ENCODE results near the gene SLC4A8. TPM values are rescaled to one million over a fixed set of nuclear protein-coding genes. Genes with fewer than 3 reads are reported as not detected.

SLC4A8 gene
- total and polyA plus RNA-seq, 11 donors, result 0.07 to 3.6 (median 0.51) TPM

DNA sequence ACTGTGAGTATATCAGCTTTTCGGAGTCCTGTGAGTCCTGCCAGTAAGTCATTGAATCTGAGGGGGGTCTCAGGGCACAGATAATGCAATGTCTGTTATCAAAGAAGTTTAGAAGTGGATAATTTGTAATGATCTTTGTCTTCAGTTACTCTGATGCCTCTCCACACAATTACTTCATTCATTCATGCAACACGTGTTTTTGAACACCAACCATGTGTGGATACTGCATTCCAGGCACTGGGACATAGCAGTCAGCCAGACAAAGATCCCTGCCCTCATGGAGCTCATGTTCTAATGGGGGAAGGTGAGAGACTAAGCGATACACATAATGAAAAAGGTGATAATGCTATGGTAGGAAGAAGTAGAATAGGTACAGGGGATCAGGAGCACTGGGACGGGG lies 105.6 kb downstream of the SLC4A8 start:
- intact Hi-C loops (cut with DNase I), result loop anchor here in 8 of 10 donors (2.0 to 10.0 kb wide), 8 partner anchors 103 to 345 kb away; partner anchors contain the start of gene SLC4A8 (in 4 of the 8)
- no peak overlapping the region for H3K4me3 ChIP-seq
- H3K9me3 ChIP-seq, result no peaks in the 10 kb centered on the region
- DNase-seq (no peak), ATAC-seq (no peak)
- H3K36me3 ChIP-seq, result no peaks in the 10 kb centered on the region
- TF ChIP-seq, protein P1, sequence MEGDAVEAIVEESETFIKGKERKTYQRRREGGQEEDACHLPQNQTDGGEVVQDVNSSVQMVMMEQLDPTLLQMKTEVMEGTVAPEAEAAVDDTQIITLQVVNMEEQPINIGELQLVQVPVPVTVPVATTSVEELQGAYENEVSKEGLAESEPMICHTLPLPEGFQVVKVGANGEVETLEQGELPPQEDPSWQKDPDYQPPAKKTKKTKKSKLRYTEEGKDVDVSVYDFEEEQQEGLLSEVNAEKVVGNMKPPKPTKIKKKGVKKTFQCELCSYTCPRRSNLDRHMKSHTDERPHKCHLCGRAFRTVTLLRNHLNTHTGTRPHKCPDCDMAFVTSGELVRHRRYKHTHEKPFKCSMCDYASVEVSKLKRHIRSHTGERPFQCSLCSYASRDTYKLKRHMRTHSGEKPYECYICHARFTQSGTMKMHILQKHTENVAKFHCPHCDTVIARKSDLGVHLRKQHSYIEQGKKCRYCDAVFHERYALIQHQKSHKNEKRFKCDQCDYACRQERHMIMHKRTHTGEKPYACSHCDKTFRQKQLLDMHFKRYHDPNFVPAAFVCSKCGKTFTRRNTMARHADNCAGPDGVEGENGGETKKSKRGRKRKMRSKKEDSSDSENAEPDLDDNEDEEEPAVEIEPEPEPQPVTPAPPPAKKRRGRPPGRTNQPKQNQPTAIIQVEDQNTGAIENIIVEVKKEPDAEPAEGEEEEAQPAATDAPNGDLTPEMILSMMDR (IDR thresholded peaks at IDR 0.05), result no peak
- no peak for TF ChIP-seq POLR2A (IDR thresholded peaks at IDR 0.05)
- H3K27ac ChIP-seq, result no peak overlapping the region
- WGBS, 4 donors, result 91 to 95% (median 92%) methylated on average over 4 of the region's 4 CpGs
- peaks cover 0 to 20% (median 9%) of the 10 kb centered on the region in 9 donors for H3K27me3 ChIP-seq
- H3K4me1 ChIP-seq, result peaks cover 0 to 3% (median 0%) of the 10 kb centered on the region in 12 donors

DNA sequence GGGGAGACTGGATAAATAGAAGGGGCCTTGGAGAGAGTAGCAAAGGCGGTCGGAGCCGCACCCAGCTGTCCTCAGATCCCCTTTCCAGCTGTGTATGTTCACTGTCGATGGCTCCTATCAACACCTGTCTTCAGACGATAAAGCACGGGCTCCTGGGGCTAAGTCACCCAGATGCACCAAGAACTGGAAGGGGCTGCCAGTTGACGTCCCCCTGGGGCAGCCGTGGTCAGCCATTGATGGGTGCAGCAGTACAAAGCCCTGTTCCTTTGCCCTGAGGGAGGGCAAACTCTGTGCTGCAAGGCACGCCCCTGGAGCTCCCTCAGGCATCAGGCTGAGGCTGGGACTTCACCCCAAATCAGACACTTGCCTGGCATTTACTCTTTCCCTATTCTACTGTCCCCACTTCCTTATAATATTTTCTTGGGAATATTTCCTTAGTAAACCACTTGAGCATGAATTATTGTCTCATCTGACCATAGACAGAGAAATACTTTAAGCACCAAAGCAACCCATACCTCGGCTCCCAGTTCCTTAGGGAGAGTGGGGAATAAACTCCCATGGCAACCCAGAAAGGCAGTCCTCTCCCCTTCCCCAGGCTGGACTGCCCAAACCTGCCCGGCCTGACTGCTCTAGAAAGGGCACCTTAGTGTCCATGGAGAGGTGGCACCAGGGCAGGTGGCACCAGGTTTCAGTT lies 106.8 kb downstream of the SLC4A8 start:
- intact Hi-C loops (cut with DNase I), result loop anchor here in 8 of 10 donors (2.0 to 10.0 kb wide), 8 partner anchors 104 to 343 kb away; partner anchors contain the start of gene SLC4A8 (in 4 of the 8)
- H3K4me1 ChIP-seq, result peaks cover 0 to 3% (median 0%) of the 10 kb centered on the region in 12 donors
- peaks cover 0 to 30% (median 14%) of the 10 kb centered on the region in 9 donors for H3K27me3 ChIP-seq
- WGBS, 4 donors, result 26 to 50% (median 44%) methylated on average over 10 to 11 of the region's 11 CpGs
- H3K36me3 ChIP-seq, result no peaks in the 10 kb centered on the region
- TF ChIP-seq, protein P1 (IDR thresholded peaks at IDR 0.05), result no peak
- no peak for DNase-seq
- ATAC-seq, result no peak
- no peak overlapping the region for H3K27ac ChIP-seq
- H3K9me3 ChIP-seq, result no peaks in the 10 kb centered on the region
- H3K4me3 ChIP-seq, result no peak overlapping the region

DNA sequence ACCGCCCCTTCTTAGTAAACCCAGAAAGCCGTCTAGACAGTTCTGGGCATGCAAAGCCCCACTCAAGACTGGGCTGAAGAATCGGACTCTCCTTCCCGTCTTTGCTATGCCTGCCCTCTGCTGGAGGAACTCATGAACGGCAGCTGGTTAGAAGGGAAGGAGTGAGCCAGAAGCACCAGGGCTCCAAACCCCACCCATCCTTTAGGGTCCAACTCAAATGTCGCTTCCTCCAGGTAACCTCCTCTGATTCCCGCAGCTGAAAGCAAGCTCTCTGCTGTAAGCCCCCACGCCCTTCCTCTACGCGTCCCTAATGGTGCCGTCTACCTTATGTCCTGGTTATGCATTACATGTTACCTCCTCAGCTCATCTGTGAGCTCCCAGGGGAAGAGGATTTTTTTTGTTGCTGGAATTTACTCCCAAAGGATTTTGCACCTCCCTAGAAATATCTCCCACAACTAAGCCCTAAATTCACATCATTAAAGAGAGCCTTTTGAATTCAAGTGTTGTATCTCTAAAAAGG lies 107.4 kb downstream of the SLC4A8 start:
- TF ChIP-seq, protein P1 (IDR thresholded peaks at IDR 0.05), result peak; percentile 77 to 89 (median 84)
- TF ChIP-seq POLR2A (IDR thresholded peaks at IDR 0.05), result no peak
- peaks cover 0 to 34% (median 14%) of the 10 kb centered on the region in 9 donors for H3K27me3 ChIP-seq
- no peaks in the 10 kb centered on the region for H3K36me3 ChIP-seq
- H3K9me3 ChIP-seq, result no peaks in the 10 kb centered on the region
- intact Hi-C loops (cut with DNase I), result loop anchor here (1.0 to 10.0 kb wide), 10 partner anchors 105 to 343 kb away; partner anchors contain the start of gene SLC4A8 (in 4 of the 10)
- H3K4me1 ChIP-seq, result peaks cover 0 to 3% (median 0%) of the 10 kb centered on the region in 12 donors
- peak; percentile 61 to 93 (median 86) for ATAC-seq
- DNase-seq, result peak in 4 of 5 donors; percentile 55 to 68 (median 64)
- no peak overlapping the region for H3K4me3 ChIP-seq
- WGBS, 4 donors, result 4 to 8% (median 5%) methylated on average over 7 to 11 of the region's 11 CpGs
- no peak overlapping the region for H3K27ac ChIP-seq

DNA sequence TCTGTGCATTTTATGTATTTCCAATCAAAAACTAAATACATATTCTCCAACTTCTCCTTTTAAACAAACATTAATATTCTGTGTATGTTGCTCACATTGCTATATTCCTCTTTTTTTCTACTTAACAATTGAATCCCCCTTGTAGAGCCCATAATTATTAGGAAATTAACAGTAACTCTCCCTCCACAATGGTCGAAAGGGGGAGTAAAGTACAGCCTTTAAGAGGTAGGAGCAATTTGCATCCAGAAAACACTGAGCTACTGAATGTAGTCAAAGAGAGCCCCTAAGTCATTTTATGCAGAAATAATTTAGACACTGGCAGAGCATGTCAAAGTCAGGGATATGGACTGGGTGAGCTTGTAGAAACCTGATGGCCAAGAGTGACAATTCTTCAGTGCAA lies 109.2 kb downstream of the SLC4A8 start:
- Histone ChIP-seq H3K4me3 (no peak overlapping the region), H3K27ac (no peak overlapping the region), H3K9me3 (no peaks in the 10 kb centered on the region), H3K4me1 (peaks cover 0 to 3% (median 0%) of the 10 kb centered on the region in 12 donors), H3K27me3 (peaks cover 0 to 38% (median 20%) of the 10 kb centered on the region in 9 donors), H3K36me3 (no peaks in the 10 kb centered on the region)
- no peak for ATAC-seq
- 10 to 22% (median 17%) methylated on average over 1 of the region's 1 CpG for WGBS, 4 donors
- DNase-seq, result no peak
- intact Hi-C loops (cut with DNase I), result loop anchor here in 9 of 10 donors (2.0 to 10.0 kb wide), 8 partner anchors 106 to 341 kb away; partner anchors contain the start of gene SLC4A8 (in 3 of the 9)
- TF ChIP-seq, protein P1 (IDR thresholded peaks at IDR 0.05), result no peak
- no peak for TF ChIP-seq POLR2A (IDR thresholded peaks at IDR 0.05)
